HUES48 (cell line): ENCODE data around the gene YWHAE.
"Not testable (repeated sequence)": the region's sequence is repeated elsewhere in the genome, so short reads cannot be mapped to it uniquely, and the experiment has no call there.

ENCODE experiments used
- H3K27ac ChIP-seq: one replicate; pipeline ENCODE4 v1.7.0; 2013; ENCODE audit warnings: low read depth, low read length, inconsistent platforms
- H3K27me3 ChIP-seq: 2 replicates; pipeline ENCODE4 v1.6.1; 2013; ENCODE audit warnings: mild to moderate bottlenecking, low read length; ENCODE audit not compliant: control insufficient read depth, insufficient read depth
- H3K36me3 ChIP-seq: 2 replicates; pipeline ENCODE4 v1.6.1; 2013; ENCODE audit warnings: low read length; ENCODE audit not compliant: control insufficient read depth, insufficient read depth
- H3K4me1 ChIP-seq: 2 replicates; pipeline ENCODE4 v1.6.1; 2013; ENCODE audit warnings: mild to moderate bottlenecking, low read length; ENCODE audit not compliant: control insufficient read depth, insufficient read depth
- H3K4me3 ChIP-seq: 2 replicates; pipeline ENCODE4 v1.5.1; 2013; ENCODE audit warnings: mild to moderate bottlenecking, low read depth, low read length
- H3K9ac ChIP-seq: 2 replicates; pipeline ENCODE4 v1.6.1; 2013; ENCODE audit warnings: mild to moderate bottlenecking, low read depth, low read length, moderate library complexity
- H3K9me3 ChIP-seq: 2 replicates; pipeline ENCODE4 v1.6.1; 2013; ENCODE audit warnings: low read length; ENCODE audit not compliant: control insufficient read depth, insufficient read depth

YWHAE gene

GRCh38 chr17:1386265-1386664 is 13.8 kb downstream of the YWHAE start:
- Histone ChIP-seq H3K27ac (no peak overlapping the region), H3K36me3 (peaks cover 5% of the 10 kb centered on the region; the same call in 1 of the 2 replicates), H3K4me1 (peaks cover 18% of the 10 kb centered on the region; the same call in 1 of the 2 replicates), H3K27me3 (no peaks in the 10 kb centered on the region), H3K9me3 (no peaks in the 10 kb centered on the region), H3K4me3 (no peak overlapping the region), H3K9ac (no peak overlapping the region)

- Histone ChIP-seq H3K36me3 (peaks cover 5% of the 10 kb centered on the region; the same call in 1 of the 2 replicates), H3K9me3 (no peaks in the 10 kb centered on the region), H3K27me3 (no peaks in the 10 kb centered on the region), H3K4me1 (peaks cover 14% of the 10 kb centered on the region; the same call in 1 of the 2 replicates), H3K9ac (no peak overlapping the region), H3K27ac (no peak overlapping the region), H3K4me3 (no peak overlapping the region)
These were observed 14.2 kb downstream of the YWHAE start for GRCh38 chr17:1385861-1386260.

GRCh38 chr17:1384905-1385435 is 15.1 kb downstream of the YWHAE start:
- Histone ChIP-seq H3K4me1 (peaks cover 20% of the 10 kb centered on the region; the same call in 1 of the 2 replicates), H3K9ac (no peak overlapping the region), H3K4me3 (no peak overlapping the region), H3K27me3 (no peaks in the 10 kb centered on the region), H3K9me3 (no peaks in the 10 kb centered on the region), H3K36me3 (peaks cover 8% of the 10 kb centered on the region), H3K27ac (no peak overlapping the region)

- Histone ChIP-seq H3K36me3 (peaks cover 14% of the 10 kb centered on the region), H3K27me3 (no peaks in the 10 kb centered on the region), H3K4me3 (no peak overlapping the region), H3K27ac (no peak overlapping the region), H3K4me1 (peaks cover 7% of the 10 kb centered on the region; the same call in 1 of the 2 replicates), H3K9me3 (no peaks in the 10 kb centered on the region), H3K9ac (no peak overlapping the region)
These were observed 20.1 kb downstream of the YWHAE start for GRCh38 chr17:1379930-1380313.

GRCh38 chr17:1379208-1379929 is 20.7 kb downstream of the YWHAE start:
- Histone ChIP-seq H3K9ac (no peak overlapping the region), H3K36me3 (peaks cover 14% of the 10 kb centered on the region), H3K27me3 (no peaks in the 10 kb centered on the region), H3K27ac (no peak overlapping the region), H3K4me1 (peaks cover 7% of the 10 kb centered on the region; the same call in 1 of the 2 replicates), H3K4me3 (no peak overlapping the region), H3K9me3 (no peaks in the 10 kb centered on the region)

- H3K36me3 ChIP-seq = peaks cover 19% of the 10 kb centered on the region
- not testable (repeated sequence) for H3K4me3 ChIP-seq, H3K27ac ChIP-seq, H3K4me1 ChIP-seq, H3K27me3 ChIP-seq, H3K9ac ChIP-seq, H3K9me3 ChIP-seq
These were observed 21.6 kb downstream of the YWHAE start for GRCh38 chr17:1378476-1378860.

GRCh38 chr17:1377334-1377733 is 22.7 kb downstream of the YWHAE start:
- Histone ChIP-seq H3K4me3 (no peak overlapping the region), H3K4me1 (peaks cover 7% of the 10 kb centered on the region; the same call in 1 of the 2 replicates), H3K9ac (no peak overlapping the region), H3K9me3 (no peaks in the 10 kb centered on the region), H3K27ac (no peak overlapping the region), H3K27me3 (no peaks in the 10 kb centered on the region), H3K36me3 (peaks cover 23% of the 10 kb centered on the region)

- Histone ChIP-seq H3K9me3 (no peaks in the 10 kb centered on the region), H3K9ac (no peak overlapping the region), H3K36me3 (peaks cover 28% of the 10 kb centered on the region), H3K27ac (no peak overlapping the region), H3K27me3 (no peaks in the 10 kb centered on the region), H3K4me3 (no peak overlapping the region), H3K4me1 (peaks cover 7% of the 10 kb centered on the region; the same call in 1 of the 2 replicates)
These were observed 24.0 kb downstream of the YWHAE start for GRCh38 chr17:1376061-1376460.

- no peak overlapping the region for H3K9ac ChIP-seq
- H3K27ac ChIP-seq = no peak overlapping the region
- peaks cover 28% of the 10 kb centered on the region for H3K36me3 ChIP-seq
- H3K4me3 ChIP-seq = no peak overlapping the region
- H3K4me1 ChIP-seq = peaks cover 5% of the 10 kb centered on the region; the same call in 1 of the 2 replicates
- H3K9me3 ChIP-seq = no peaks in the 10 kb centered on the region
- no peaks in the 10 kb centered on the region for H3K27me3 ChIP-seq
These were observed 24.4 kb downstream of the YWHAE start for GRCh38 chr17:1375615-1376014.

- Histone ChIP-seq H3K4me1 (no peaks in the 10 kb centered on the region), H3K9me3 (no peaks in the 10 kb centered on the region), H3K36me3 (peaks cover 25% of the 10 kb centered on the region), H3K27ac (no peak overlapping the region), H3K27me3 (no peaks in the 10 kb centered on the region), H3K4me3 (no peak overlapping the region), H3K9ac (no peak overlapping the region)
These were observed 25.4 kb downstream of the YWHAE start for GRCh38 chr17:1374431-1375177.

- peaks cover 22% of the 10 kb centered on the region for H3K36me3 ChIP-seq
- no peaks in the 10 kb centered on the region for H3K27me3 ChIP-seq
These were observed 26.2 kb downstream of the YWHAE start for GRCh38 chr17:1373707-1374237.

More at GRCh38 chr17:1373707-1374237, 26.2 kb downstream of the YWHAE start:
- no peak overlapping the region for H3K9ac ChIP-seq
- H3K4me3 ChIP-seq = no peak overlapping the region
- no peaks in the 10 kb centered on the region for H3K4me1 ChIP-seq
- no peaks in the 10 kb centered on the region for H3K9me3 ChIP-seq
- no peak overlapping the region for H3K27ac ChIP-seq
